ENCODE measurements around the gene SETDB2.

GRCh38 chr13:49540552-49540951 is 96.5 kb downstream of the SETDB2 start:
- no peak for TF ChIP-seq ZNF263 (CRISPR knock-in tag; IDR thresholded peaks at IDR 0.05)
- no peak for TF ChIP-seq PHF8 (CRISPR knock-in tag; IDR thresholded peaks at IDR 0.05)
- no peak for TF ChIP-seq ATF2 (CRISPR knock-in tag; IDR thresholded peaks at IDR 0.05)
- no peak for TF ChIP-seq PRDM15 (CRISPR knock-in tag; IDR thresholded peaks at IDR 0.05)
